NCI-H345 treated with DMSO at 0.1 percent for 48 hours (cell line): ENCODE results near the gene NARS2.

Experiments
- DNase-seq: peaks from one replicate; lab custom pipeline; 2025; ENCODE audit not compliant: unreplicated experiment; lab: John Stamatoyannopoulos, UW

NARS2 gene

DNA sequence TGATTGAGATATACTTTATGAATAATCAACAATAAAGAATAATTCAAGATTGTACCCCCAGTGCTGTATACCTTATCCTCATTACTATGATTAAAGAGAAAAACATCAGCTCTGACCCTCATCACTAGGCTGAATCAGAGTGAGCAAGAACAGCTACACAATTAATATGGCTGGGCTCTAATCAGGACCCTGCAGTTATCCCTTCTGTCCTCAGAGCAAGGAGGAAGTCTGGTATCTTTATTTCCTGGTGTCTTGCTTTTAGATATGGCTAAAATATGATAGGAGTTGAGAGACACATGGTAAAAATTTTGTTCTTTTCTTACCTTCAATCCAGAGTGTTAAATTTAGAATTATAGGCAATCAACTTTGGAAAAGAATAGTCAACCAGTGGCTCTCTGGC, 128.5 kb downstream of the NARS2 start:
- DNase-seq: no peak

DNA sequence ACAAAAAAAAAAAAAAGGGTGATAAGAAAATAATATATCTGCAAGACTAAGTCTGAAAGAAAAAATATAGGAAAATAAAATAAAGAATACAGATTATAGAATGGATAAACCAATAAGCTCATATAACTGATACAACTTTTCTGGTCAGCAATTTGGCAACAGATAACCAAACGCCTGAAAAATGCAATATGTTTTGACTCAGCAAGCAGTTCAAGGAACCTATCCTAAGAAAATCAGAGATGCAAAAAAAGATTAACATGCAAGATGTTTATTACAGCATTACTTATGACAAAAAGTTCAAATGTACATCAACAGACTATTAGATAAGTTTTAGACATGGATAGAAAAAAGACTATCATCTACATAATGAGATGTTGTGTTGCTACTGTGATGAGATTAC, 129.9 kb downstream of the NARS2 start:
- no peak for DNase-seq

DNA sequence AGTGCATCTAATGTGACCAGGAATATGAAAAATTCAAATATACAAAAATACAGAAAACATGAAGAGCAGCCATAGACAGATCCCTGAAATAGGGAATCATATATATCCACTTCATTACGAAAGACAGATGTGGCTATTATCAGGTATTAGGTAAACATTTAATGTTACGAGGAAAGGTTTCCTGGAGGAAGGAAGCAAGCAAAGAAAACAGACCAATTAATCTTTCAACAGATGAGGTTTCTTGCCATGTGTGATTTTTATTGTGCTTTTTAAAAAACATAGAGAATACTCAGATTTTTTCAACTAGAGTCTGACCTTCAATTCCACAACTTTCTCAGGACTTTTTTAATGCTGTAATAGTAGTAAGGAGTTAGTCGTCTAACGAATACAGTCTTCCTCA, 132.7 kb downstream of the NARS2 start:
- DNase-seq: no peak

DNA sequence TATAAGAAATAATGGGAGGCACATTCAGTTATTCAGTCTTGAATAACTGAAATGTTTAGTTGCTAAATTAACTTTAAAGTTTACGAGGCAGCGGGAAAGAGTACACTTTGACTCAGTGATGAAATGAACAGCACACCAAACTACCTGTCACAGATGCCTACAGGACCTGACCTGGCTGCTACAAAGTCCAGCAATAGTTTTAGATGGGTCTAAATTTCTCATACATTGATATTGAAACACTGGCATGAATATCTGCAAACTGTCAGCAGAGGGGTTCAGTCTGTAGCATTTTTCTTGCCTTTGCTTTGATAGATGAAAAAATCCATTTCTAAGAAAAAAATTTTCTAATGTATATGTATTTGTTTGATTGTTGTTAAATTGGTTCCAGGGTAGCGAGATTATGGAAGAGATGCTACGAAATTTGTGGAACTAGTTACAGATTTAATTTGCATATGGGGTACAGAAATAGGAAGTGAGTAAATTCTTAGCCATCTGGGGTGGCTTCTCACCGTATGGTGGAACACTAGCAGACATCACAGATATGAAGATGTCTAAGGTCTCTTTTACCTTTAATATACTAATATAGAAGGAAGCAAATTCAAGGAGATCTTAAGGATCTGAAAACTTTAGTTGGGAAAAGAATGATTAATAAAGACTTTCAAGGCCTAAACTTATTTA, 136.2 kb downstream of the NARS2 start:
- no peak for DNase-seq

- no peak for DNase-seq
These were observed 141.7 kb downstream of the NARS2 start for GRCh38 chr11:78432956-78433355.

GRCh38 chr11:78432058-78432515, 142.6 kb downstream of the NARS2 start:
- DNase-seq: no peak

DNA sequence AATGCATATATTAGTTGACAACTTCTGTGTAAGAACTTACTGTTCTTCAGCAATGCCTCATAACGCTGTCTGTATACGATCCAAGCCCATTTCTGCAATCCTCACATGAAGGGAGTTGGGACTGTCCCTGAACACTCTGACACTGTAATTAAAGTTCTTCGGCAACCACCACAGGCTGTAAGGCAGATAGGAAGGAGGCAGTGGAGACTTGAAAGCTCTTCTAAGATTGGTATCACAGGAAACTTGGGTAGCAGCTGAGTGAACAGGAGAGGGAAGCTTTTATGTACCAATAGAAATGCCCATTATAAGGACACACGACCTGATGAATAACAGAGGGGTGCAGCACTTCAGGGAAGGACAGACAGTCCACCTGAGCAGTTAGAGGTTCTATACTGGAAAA, 145.0 kb downstream of the NARS2 start:
- no peak for DNase-seq

DNA sequence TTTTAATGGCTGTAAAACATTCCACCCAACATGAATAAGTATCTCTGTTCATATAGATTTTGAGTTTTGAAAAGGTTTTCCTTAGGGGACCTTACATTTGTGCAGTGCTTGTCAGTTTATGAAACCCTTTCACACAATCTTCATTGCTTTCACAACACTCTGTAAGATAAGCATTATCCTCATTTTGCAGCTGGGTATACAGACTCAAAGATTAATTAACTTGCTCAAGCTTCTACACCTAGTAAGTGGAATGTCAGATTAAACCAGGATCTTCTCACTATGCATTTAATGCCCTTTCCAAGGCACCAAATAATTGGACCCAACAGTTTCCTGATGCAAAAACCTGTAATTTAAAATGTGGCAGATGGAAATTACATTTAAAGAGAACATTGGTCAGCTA, 145.5 kb downstream of the NARS2 start:
- DNase-seq: no peak

DNA sequence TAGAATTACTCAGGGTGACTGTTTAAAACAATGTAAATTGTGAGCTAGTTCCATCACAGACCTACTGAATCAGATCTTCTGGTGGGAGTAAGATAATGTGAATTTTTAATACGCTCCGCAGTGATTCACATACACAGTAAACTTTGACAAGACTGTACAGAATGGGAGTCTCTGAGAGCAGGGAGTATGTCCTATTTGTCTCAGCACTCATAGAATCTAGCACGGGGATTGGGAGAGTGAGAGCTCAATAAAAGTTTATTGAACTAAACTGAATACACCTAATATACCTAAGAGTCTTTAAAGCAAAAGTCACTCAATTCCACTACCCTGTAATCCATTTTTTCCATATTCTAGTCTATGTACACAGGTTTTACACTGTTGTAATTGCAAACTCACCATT, 145.9 kb downstream of the NARS2 start:
- no peak for DNase-seq

GRCh38 chr11:78428266-78428636, 146.4 kb downstream of the NARS2 start:
- DNase-seq: no peak

- no peak for DNase-seq
These were observed 146.9 kb downstream of the NARS2 start for GRCh38 chr11:78427615-78428265.

GRCh38 chr11:78426845-78427244, 147.8 kb downstream of the NARS2 start:
- no peak for DNase-seq

GRCh38 chr11:78425399-78426070, 149.1 kb downstream of the NARS2 start:
- DNase-seq: no peak

GRCh38 chr11:78424334-78425270, 150.1 kb downstream of the NARS2 start:
- DNase-seq: no peak

DNA sequence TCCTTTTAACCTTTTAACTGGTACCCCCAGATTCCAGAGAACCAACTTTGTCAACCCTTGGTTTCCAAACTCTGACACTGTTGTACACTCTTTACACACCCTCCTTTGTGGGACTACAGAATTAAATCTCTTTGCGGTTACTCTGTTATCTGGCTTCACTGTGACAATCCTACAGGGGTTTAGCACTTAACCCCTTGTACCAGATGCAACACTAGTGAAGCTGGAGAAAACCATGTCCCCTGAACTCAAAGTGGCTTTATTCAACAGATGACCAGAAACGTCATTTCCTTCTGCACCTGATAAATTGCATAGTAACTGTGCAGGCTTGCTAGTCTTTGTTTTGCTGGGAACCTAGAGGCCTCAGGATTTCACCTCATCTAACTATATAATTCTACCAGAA, 151.4 kb downstream of the NARS2 start:
- no peak for DNase-seq

GRCh38 chr11:78420796-78421209, 153.9 kb downstream of the NARS2 start:
- no peak for DNase-seq

DNA sequence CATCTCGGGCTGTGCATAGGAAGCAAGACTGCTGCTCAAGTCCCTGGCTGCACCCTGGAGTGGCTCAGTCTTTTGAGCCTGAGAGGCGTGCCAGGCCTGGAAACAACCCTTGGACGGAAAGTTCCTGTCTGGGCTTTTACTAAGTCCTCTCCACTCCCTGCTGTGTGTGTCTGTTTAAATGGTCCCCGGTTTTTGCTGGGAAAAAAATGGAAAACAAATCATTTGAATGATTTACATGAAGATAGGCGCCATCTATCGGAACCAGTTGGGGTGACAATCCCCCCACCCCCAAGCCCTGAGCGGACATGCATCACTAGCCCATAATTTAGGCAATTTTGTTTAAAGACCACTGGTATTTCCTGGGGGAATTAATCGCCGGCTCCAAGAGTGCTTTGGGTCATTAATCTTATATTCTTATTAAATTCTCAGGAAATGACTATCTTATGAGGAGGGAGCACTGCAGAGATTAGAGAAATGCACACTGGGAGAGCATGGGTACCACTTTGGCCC, 154.4 kb downstream of the NARS2 start:
- DNase-seq: peak; percentile 7

DNA sequence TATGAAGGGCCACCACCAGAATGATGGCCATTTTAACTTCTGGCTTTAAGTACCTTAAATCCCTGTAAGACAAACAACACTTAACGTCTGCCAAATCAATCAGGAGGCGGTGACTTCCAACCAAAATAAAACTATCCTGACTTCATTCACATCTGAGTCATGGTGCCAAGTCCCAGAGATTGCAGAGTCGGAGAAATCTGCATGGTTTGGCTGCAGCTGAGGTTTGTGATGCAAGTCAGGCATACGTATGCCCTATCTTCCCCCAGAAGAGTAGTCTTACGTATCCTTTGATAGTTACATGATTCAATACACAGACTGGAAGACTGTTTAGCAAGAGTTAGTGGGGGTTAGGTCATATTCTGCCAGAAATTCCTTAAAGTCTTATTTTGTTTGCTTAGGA, 155.3 kb downstream of the NARS2 start:
- no peak for DNase-seq

GRCh38 chr11:78418584-78419211, 156.0 kb downstream of the NARS2 start:
- peak; percentile 43 for DNase-seq

- peak; percentile 67 for DNase-seq
These were observed 156.6 kb downstream of the NARS2 start for GRCh38 chr11:78417888-78418583.
